Upper lobe of left lung (tissue), 4 donors: Measurements from ENCODE around the gene CCND3.

Experiments used
- CTCF ChIP-seq, 6 experiments: fragments of 450-650 bp in 4 of 6; fragments of 200-600 bp in 2 of 6; sonication (generic) in 2 of 6; IDR thresholded peaks; one replicate each; pipeline ENCODE4 v1.5.1; 2016 to 2019; ENCODE audit warnings: antibody characterized with exemption in 6 of 6
- POLR2A ChIP-seq, 4 donors: fragments of 450-650 bp; IDR thresholded peaks; one replicate each; pipeline ENCODE4 v1.5.1; 2016 to 2017; ENCODE audit warnings: antibody characterized with exemption in 4 of 4, mild to moderate bottlenecking in 2 of 4
- POLR2AphosphoS5 ChIP-seq, 2 donors: sonication (generic); formaldehyde crosslinking; IDR thresholded peaks; one replicate each; pipeline ENCODE4 v1.5.1; 2017; ENCODE audit warnings: antibody characterized with exemption in 2 of 2

DNA sequence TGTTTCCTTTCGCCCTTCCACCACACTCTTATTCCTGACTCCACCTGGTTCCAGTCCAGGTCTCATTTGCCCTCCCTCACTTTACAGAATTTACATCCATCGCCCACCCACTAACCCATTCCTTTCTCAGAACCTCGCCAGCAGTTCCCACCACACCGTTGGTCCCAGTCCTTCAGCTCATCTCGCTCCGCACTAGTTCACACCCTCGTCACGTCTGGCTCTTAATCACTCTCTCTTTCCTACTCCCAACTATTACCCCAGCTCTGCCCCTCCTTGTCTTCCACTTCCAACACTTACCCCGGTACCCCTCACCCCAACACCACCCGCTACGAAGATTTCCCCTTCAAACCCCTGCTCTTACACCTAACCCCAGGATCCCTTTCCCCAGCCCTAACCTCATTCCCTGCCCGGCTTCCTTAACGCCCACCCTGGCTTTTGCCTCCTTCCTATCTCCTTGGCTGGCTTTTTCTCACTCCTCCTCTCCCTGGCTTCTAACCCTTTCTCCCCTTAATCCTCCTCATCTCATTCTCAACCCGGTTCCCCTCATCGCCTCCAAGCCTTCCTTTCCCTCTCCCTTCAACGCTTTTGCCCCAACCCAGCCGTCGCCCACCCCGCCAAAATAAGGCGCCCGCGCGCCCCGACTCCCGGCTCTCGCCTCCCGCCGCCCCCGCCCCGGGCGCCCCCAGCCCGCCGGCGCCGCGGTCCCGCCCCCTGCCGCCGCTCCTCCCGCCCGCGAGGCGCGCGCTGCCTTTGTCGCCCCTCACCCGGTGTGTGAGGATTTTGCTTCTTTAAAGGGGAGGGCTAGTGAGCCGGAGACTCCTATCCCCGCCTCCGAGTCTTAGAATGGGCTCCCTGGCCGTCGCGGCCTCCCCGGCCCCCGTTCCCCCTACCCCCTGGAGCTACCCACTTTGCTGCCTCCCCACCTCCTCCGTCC lies 47.0 kb downstream of the CCND3 start:
- no peak for TF ChIP-seq POLR2A (IDR thresholded peaks at IDR 0.05)
- TF ChIP-seq CTCF (IDR thresholded peaks at IDR 0.05), result no peak
- TF ChIP-seq POLR2AphosphoS5 (IDR thresholded peaks at IDR 0.05), result no peak
